SK-N-SH (cell line): ENCODE data around the gene ZNF579. TPM values are rescaled to one million over a fixed set of nuclear protein-coding genes. Genes with fewer than 3 reads are reported as not detected.

Source experiments
- CTCF ChIA-PET: fragments of 300-600, 350-600 bp; formaldehyde crosslinking; extraction: SDS; loops from one replicate; lab custom pipeline; 2021; lab: Yijun Ruan, JAX
- POLR2A ChIA-PET: fragments of 350-600 bp; sonication (Branson Sonifier 250); formaldehyde crosslinking; extraction: SDS; loops from one replicate; lab custom pipeline; 2020; ENCODE audit warnings: antibody characterized with exemption, inconsistent platforms; lab: Yijun Ruan, JAX
- DNase-seq: peaks from one replicate; pipeline ENCODE4 v3.0.0; 2012
- H2AFZ ChIP-seq: fragments of 200-600 bp; sonication (generic); 2 replicates; pipeline ENCODE4 v1.8.1; 2016; ENCODE audit warnings: antibody characterized with exemption, mild to moderate bottlenecking, low read depth
- H3F3A ChIP-seq: fragments of 200-600 bp; sonication (generic); replicated peaks from 2 replicates; pipeline ENCODE3; 2016; ENCODE audit warnings: antibody characterized with exemption, mild to moderate bottlenecking; ENCODE audit not compliant: insufficient read depth
- H3K27ac ChIP-seq, 2 experiments: fragments of 200-500 bp in 1 of 2; fragments of 200-600 bp in 1 of 2; sonication (Bioruptor generic) in 1 of 2; sonication (generic), shearing (Covaris generic) in 1 of 2; 2 replicates each; pipeline versions ENCODE4 v1.5.1 to v1.6.1; 2014 to 2016; ENCODE audit warnings: low read depth in 2 of 2, inconsistent platforms in 1 of 2, low read length in 1 of 2, mild to moderate bottlenecking in 1 of 2, mixed read lengths in 1 of 2
- H3K27me3 ChIP-seq: fragments of 200-600 bp; sonication (generic), shearing (Covaris generic); 2 replicates; pipeline ENCODE4 v1.6.1; 2016; ENCODE audit warnings: mixed run types; ENCODE audit not compliant: insufficient read depth
- H3K36me3 ChIP-seq, 2 experiments: fragments of 200-500 bp in 1 of 2; fragments of 200-600 bp in 1 of 2; sonication (Bioruptor generic) in 1 of 2; sonication (generic) in 1 of 2; replicated peaks in 1 of 2; 2 replicates each; pipeline versions ENCODE3 to v1.5.1; 2014 to 2016; ENCODE audit warnings: low read length in 1 of 2, mild to moderate bottlenecking in 1 of 2; ENCODE audit not compliant: insufficient read depth in 2 of 2, control insufficient read depth in 1 of 2
- H3K4me1 ChIP-seq, 2 experiments: fragments of 200-500 bp in 1 of 2; fragments of 200-600 bp in 1 of 2; sonication (Bioruptor generic) in 1 of 2; sonication (generic), shearing (Covaris generic) in 1 of 2; 2 replicates each; pipeline versions ENCODE4 v1.5.1 to v1.6.1; 2014 to 2016; ENCODE audit warnings: low read depth in 1 of 2, low read length in 1 of 2, mixed run types in 1 of 2; ENCODE audit not compliant: insufficient read depth in 2 of 2, control insufficient read depth in 1 of 2
- H3K4me2 ChIP-seq: fragments of 200-600 bp; sonication (generic), shearing (Covaris generic); 2 replicates; pipeline ENCODE4 v1.6.1; 2017; ENCODE audit warnings: mixed run types
- H3K4me3 ChIP-seq, 2 experiments: fragments of 200-500 bp in 1 of 2; fragments of 200-600 bp in 1 of 2; sonication (Bioruptor generic) in 1 of 2; sonication (generic), shearing (Covaris generic) in 1 of 2; 2 replicates each; pipeline versions ENCODE4 v1.5.1 to v1.8.1; 2014 to 2016; ENCODE audit warnings: low read depth in 2 of 2, inconsistent platforms in 1 of 2, low read length in 1 of 2, mild to moderate bottlenecking in 1 of 2, mixed read lengths in 1 of 2, moderate library complexity in 1 of 2
- H3K79me2 ChIP-seq: fragments of 200-600 bp; sonication (generic); 2 replicates; pipeline ENCODE4 v1.8.1; 2017; ENCODE audit warnings: mild to moderate bottlenecking; ENCODE audit not compliant: insufficient read depth
- H3K9ac ChIP-seq: fragments of 200-600 bp; sonication (generic); 2 replicates; pipeline ENCODE4 v1.6.1; 2017; ENCODE audit warnings: mixed run types
- H3K9me2 ChIP-seq: fragments of 200-600 bp; sonication (generic); 2 replicates; pipeline ENCODE4 v1.6.1; 2017; ENCODE audit warnings: mixed run types
- H3K9me3 ChIP-seq: fragments of 200-600 bp; sonication (generic); 2 replicates; pipeline ENCODE4 v1.6.1; 2017; ENCODE audit warnings: mixed run types, mild to moderate bottlenecking, moderate library complexity
- H4K20me1 ChIP-seq: fragments of 200-600 bp; sonication (generic); 2 replicates; pipeline ENCODE4 v1.6.1; 2017; ENCODE audit warnings: mild to moderate bottlenecking, mixed run types; ENCODE audit not compliant: insufficient read depth
- CHD2 ChIP-seq: fragments of 150-350 bp; IDR thresholded peaks from 2 replicates; pipeline ENCODE4 v1.6.1; 2018; ENCODE audit warnings: low read length; ENCODE audit not compliant: partially characterized antibody
- FOXJ3 ChIP-seq: sonication (generic); formaldehyde crosslinking; IDR thresholded peaks from 2 replicates; pipeline ENCODE4 v1.5.1; 2020; ENCODE audit warnings: mild to moderate bottlenecking, missing genetic modification reagents
- GABPA ChIP-seq: IDR thresholded peaks from 2 replicates; pipeline ENCODE4 v1.4.0; 2012; ENCODE audit warnings: low read depth, mild to moderate bottlenecking
- GATA2 ChIP-seq: sonication (generic); formaldehyde crosslinking; IDR thresholded peaks from 2 replicates; pipeline ENCODE4 v1.5.0; 2020; ENCODE audit warnings: mild to moderate bottlenecking, missing genetic modification reagents
- IRF3 ChIP-seq: fragments of 150-350 bp; IDR thresholded peaks from 2 replicates; pipeline ENCODE4 v1.6.1; 2016; ENCODE audit warnings: mild to moderate bottlenecking, low read depth, low read length
- JUND ChIP-seq: IDR thresholded peaks from 2 replicates; pipeline ENCODE4 v1.4.0; 2012
- MXI1 ChIP-seq: IDR thresholded peaks from 2 replicates; pipeline ENCODE4 v1.6.1; 2012; ENCODE audit warnings: mild to moderate bottlenecking, low read depth, low read length, improper control_type of control experiment
- PBX3 ChIP-seq: IDR thresholded peaks from 2 replicates; pipeline ENCODE4; 2012
- SMC3 ChIP-seq: IDR thresholded peaks from 2 replicates; pipeline ENCODE4 v1.6.1; 2012; ENCODE audit warnings: low read depth, low read length, improper control_type of control experiment
- TCF12 ChIP-seq: IDR thresholded peaks from 2 replicates; pipeline ENCODE4 v1.4.0; 2012
- TEAD4 ChIP-seq: IDR thresholded peaks from 2 replicates; pipeline ENCODE4 v1.4.0; 2012; ENCODE audit warnings: mild to moderate bottlenecking, borderline replicate concordance; ENCODE audit not compliant: insufficient read depth
- YY1 ChIP-seq: IDR thresholded peaks from 2 replicates; pipeline ENCODE4 v1.4.0; 2012; ENCODE audit warnings: low read depth, mild to moderate bottlenecking
- WGBS: methylation state at CpG from one replicate; pipeline ENCODE4 v1.1.6; 2017; ENCODE audit warnings: low lambda C conversion rate; 5-methylcytosine and 5-hydroxymethylcytosine counted together
- polyA plus RNA-seq, 3 experiments: library from polyadenylated mRNA; depleted of rRNA; stranded (reverse); fragments of >200 nt; gene quantifications; 2 replicates each; pipeline ENCODE4 v1.2.3, GENCODE V29; 2012
- TF ChIP-seq, protein P1 (sequence below): fragments of 200-600 bp; sonication (generic); IDR thresholded peaks from 2 replicates; pipeline ENCODE4 v1.6.1; 2017; ENCODE audit warnings: antibody characterized with exemption, mild to moderate bottlenecking, moderate library complexity
- TF ChIP-seq, protein P2 (sequence below): IDR thresholded peaks from 2 replicates; pipeline ENCODE4 v1.4.0; 2012; ENCODE audit warnings: low read depth

The ZNF579 gene
- polyA plus RNA-seq, 1 of the 3 experiments (the other 2 are of a cell fraction) = 5.9 TPM

DNA sequence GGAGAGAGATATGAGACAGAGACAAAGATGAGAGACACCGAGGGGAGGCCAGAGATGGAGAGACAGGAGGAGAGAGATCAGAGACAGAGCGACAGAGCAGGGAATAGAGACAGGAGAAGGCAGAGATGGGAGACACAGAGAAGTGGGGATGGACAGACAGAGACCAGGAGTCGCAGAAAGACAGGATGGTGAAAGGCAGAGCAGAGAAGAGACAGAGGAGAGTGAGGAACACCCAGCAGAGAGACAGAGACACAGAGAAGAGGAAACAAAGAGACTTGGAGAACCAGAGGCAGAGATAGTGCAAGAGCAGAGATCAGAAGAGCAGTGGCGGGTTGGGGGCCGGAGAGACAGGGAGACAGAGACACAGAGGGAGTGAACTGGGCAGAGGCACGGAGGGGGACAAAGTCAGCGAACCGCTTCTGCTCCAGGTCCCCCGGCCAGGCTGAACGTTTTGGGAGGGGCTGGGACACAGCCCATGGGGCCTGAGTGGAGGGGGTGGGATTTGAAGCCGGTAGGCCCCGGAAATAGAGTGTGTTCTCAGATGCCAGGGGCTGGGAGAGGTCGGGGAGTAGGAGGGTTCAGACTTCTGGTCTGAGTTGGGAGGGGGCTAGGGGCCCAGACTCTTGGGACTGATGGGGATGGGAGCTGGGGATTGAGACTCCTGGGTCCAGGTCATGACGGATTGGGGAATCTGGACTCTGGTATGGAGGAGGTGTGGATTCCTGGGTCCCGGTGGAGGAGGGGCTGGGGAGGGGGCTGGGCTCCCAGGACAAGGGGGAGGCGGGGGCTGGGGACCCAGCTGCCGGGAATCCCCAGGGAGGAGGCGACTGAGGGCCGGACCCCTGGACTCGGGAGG, 654 bp downstream of the ZNF579 start:
- Histone ChIP-seq H3K4me1 (peaks cover 0 to 11% of the 10 kb centered on the region in 2 experiments; a peak in 1 of 4 replicates), H3K27ac (peak overlapping the region; percentile 73 to 92), H3K79me2 (peaks cover 20% of the 10 kb centered on the region), H3K4me2 (peak overlapping the region; percentile 99), H3K9me3 (no peaks in the 10 kb centered on the region), H3F3A (peaks cover 7% of the 10 kb centered on the region), H3K9ac (peak overlapping the region; percentile 96), H3K36me3 (peaks cover 0 to 10% of the 10 kb centered on the region in 2 experiments), H2AFZ (0 out of 2 replicates have a peak overlapping the region, but pooled peaks have one; percentile 29), H3K27me3 (no peaks in the 10 kb centered on the region), H3K9me2 (no peaks in the 10 kb centered on the region), H3K4me3 (peak overlapping the region; percentile 80 to 83), H4K20me1 (no peaks in the 10 kb centered on the region)
- no peak for TF ChIP-seq TEAD4
- TF ChIP-seq CHD2 = peak; percentile 56
- no peak for TF ChIP-seq PBX3
- TF ChIP-seq MXI1 = 0 out of 2 replicates have a peak, but pooled peaks have one; percentile 4
- no peak for TF ChIP-seq FOXJ3 (CRISPR knock-in tag)
- peak; percentile 77 for DNase-seq
- ChIA-PET CTCF (interaction anchor here (0.9 to 2.2 kb wide), 3 partner anchors 13 to 74 kb away, joined by 3 to 14 read pairs (median 3); partner anchors contain the start of gene ZNF865), POLR2A (interaction anchor here (0.8 to 1.1 kb wide), 2 partner anchors 20 to 26 kb away, joined by 3 to 7 read pairs; partner anchors contain the start of genes FIZ1 and ZNF524)
- WGBS = 4% methylated on average over 13 of the region's 20 CpGs

DNA sequence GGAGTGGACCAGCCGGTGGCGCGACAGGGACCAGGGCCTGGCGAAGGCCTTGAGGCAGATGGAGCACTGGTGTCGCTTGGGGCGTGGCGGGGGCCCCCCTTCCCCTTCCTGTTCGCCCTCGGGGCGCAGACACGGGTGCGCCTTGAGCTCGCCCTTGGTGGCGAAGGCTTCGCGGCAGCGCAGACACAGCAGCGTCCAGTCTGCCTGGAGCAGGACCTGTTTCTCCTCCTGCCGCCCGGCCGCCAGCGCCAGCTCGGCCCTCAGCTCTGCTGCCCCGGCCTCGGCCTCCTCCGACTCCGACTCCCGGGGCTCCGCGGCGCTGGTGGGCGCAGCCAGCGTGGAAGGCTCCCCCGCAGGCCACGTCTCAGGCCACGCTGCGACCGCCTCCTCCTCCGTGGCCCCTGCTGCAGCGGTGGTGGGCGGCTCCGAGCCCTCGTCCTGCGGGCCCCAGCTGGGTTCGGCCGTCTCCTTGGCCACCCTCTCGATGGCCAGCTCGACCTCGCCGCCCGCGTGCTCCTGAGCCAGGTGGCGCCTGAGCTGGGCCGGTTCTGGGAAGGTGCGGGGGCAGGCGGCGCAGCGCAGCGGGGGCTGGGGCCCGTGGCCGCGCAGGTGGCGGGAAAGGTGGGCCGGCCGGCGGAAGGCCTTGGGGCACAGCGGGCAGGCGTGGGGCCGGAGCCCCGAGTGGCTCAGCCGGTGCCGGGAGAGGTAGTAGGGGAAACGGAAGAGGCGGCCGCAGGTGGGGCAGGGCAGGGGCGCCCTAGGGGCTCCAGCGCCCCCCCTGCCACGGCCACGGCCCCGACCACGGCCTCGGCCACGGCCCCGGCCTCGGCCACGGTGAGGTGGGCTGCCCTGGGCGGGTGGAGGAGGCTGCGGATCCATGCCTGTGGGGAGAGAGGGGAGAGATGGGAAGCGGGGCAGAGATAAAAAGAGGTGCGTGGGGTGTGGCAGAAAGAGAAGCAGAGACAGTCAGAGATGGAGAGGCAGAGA, 1.6 kb downstream of the ZNF579 start:
- Histone ChIP-seq H3F3A (peaks cover 4% of the 10 kb centered on the region), H3K4me1 (peaks cover 0 to 11% of the 10 kb centered on the region in 2 experiments; a peak in 1 of 4 replicates), H3K79me2 (peaks cover 20% of the 10 kb centered on the region), H3K9me2 (no peaks in the 10 kb centered on the region), H4K20me1 (no peaks in the 10 kb centered on the region), H3K27me3 (no peaks in the 10 kb centered on the region), H3K9ac (peak overlapping the region; percentile 96), H3K4me3 (peak overlapping the region; percentile 80 to 83), H3K9me3 (no peaks in the 10 kb centered on the region), H3K27ac (no peak overlapping the region; a peak in 1 of 4 replicates), H2AFZ (no peak overlapping the region), H3K36me3 (peaks cover 0 to 10% of the 10 kb centered on the region in 2 experiments), H3K4me2 (peak overlapping the region; percentile 99)
- ChIA-PET POLR2A (no interaction called here), CTCF (no interaction called here)
- 89% methylated on average over 51 of the region's 90 CpGs for WGBS
- DNase-seq = no peak
- TF ChIP-seq PBX3 (no peak), GABPA (no peak), MXI1 (no peak), FOXJ3 (CRISPR knock-in tag) (no peak), SMC3 (no peak), IRF3 (no peak), TCF12 (no peak), CHD2 (no peak), GATA2 (CRISPR knock-in tag) (no peak), YY1 (no peak), JUND (no peak)
- TF ChIP-seq, protein P1, sequence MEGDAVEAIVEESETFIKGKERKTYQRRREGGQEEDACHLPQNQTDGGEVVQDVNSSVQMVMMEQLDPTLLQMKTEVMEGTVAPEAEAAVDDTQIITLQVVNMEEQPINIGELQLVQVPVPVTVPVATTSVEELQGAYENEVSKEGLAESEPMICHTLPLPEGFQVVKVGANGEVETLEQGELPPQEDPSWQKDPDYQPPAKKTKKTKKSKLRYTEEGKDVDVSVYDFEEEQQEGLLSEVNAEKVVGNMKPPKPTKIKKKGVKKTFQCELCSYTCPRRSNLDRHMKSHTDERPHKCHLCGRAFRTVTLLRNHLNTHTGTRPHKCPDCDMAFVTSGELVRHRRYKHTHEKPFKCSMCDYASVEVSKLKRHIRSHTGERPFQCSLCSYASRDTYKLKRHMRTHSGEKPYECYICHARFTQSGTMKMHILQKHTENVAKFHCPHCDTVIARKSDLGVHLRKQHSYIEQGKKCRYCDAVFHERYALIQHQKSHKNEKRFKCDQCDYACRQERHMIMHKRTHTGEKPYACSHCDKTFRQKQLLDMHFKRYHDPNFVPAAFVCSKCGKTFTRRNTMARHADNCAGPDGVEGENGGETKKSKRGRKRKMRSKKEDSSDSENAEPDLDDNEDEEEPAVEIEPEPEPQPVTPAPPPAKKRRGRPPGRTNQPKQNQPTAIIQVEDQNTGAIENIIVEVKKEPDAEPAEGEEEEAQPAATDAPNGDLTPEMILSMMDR = no peak
- TF ChIP-seq, protein P2, sequence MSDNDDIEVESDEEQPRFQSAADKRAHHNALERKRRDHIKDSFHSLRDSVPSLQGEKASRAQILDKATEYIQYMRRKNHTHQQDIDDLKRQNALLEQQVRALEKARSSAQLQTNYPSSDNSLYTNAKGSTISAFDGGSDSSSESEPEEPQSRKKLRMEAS = no peak
